Measurements from ENCODE around the gene S100A14.
"Not testable (repeated sequence)": the region's sequence is repeated elsewhere in the genome, so short reads cannot be mapped to it uniquely, and the experiment has no call there.

Gene S100A14

GRCh38 chr1:153583976-153584375, 32.1 kb downstream of the S100A14 start:
- no peak for DNase-seq

- DNase-seq = not testable (repeated sequence)
Observed at GRCh38 chr1:153583514-153583913, 32.6 kb downstream of the S100A14 start.

GRCh38 chr1:153582836-153583235, 33.3 kb downstream of the S100A14 start:
- not testable (repeated sequence) for DNase-seq

- no peak for DNase-seq
Observed at GRCh38 chr1:153578936-153579335, 37.2 kb downstream of the S100A14 start.

- DNase-seq = no peak
Observed at GRCh38 chr1:153578490-153578889, 37.6 kb downstream of the S100A14 start.

- DNase-seq = peak; percentile 46
Observed at GRCh38 chr1:153577624-153578051, 38.5 kb downstream of the S100A14 start.

GRCh38 chr1:153577138-153577537, 39.0 kb downstream of the S100A14 start:
- no peak for DNase-seq

- not testable (repeated sequence) for DNase-seq
Observed at GRCh38 chr1:153575497-153575896, 40.6 kb downstream of the S100A14 start.

GRCh38 chr1:153575081-153575491, 41.0 kb downstream of the S100A14 start:
- DNase-seq = not testable (repeated sequence)

GRCh38 chr1:153573351-153573750, 42.8 kb downstream of the S100A14 start:
- DNase-seq = no peak

- DNase-seq = peak; percentile 88
Observed at GRCh38 chr1:153572569-153573015, 43.5 kb downstream of the S100A14 start.

- no peak for DNase-seq
Observed at GRCh38 chr1:153571706-153572105, 44.4 kb downstream of the S100A14 start.

GRCh38 chr1:153570874-153571273, 45.3 kb downstream of the S100A14 start:
- DNase-seq = peak; percentile 24

- no peak for DNase-seq
Observed at GRCh38 chr1:153569465-153569864, 46.7 kb downstream of the S100A14 start.

GRCh38 chr1:153568367-153569099, 47.6 kb downstream of the S100A14 start:
- peak; percentile 96 for DNase-seq

- peak; percentile 89 for DNase-seq
Observed at GRCh38 chr1:153567621-153568366, 48.3 kb downstream of the S100A14 start.

- DNase-seq = peak; percentile 99
Observed at GRCh38 chr1:153566414-153567371, 49.4 kb downstream of the S100A14 start.

GRCh38 chr1:153565529-153566374, 50.4 kb downstream of the S100A14 start, which contains the start of gene S100A2:
Gene S100A2 (minus strand): TSS chr1:153565844. CDS start chr1:153563877, 1,967 bp downstream.
- peak; percentile 96 for DNase-seq

Measured in NCI-H69 (cell line).